SJCRH30 (cell line): ENCODE measurements around the gene SLC7A11. TPM values are rescaled to one million over a fixed set of nuclear protein-coding genes. Genes with fewer than 3 reads are reported as not detected.

ENCODE experiments used
- DNase-seq, 2 experiments: peaks; one replicate each; pipeline ENCODE4 v3.0.0-alpha.2; 2015 to 2020
- H3K27ac ChIP-seq: fragments of 250-450 bp; sonication (Bioruptor Pico); 2 replicates; pipeline ENCODE4 v1.5.1; 2020; ENCODE audit warnings: mild to moderate bottlenecking, moderate library complexity
- H3K27me3 ChIP-seq: fragments of 250-450 bp; sonication (Bioruptor Pico); 2 replicates; pipeline ENCODE4 v1.5.1; 2020; ENCODE audit warnings: mild to moderate bottlenecking, moderate library complexity
- H3K36me3 ChIP-seq: fragments of 250-450 bp; sonication (Bioruptor Pico); 2 replicates; pipeline ENCODE4 v1.5.1; 2020; ENCODE audit warnings: mild to moderate bottlenecking, moderate library complexity
- H3K4me1 ChIP-seq: fragments of 250-450 bp; sonication (Bioruptor Pico); 2 replicates; pipeline ENCODE4 v1.5.1; 2020; ENCODE audit warnings: mild to moderate bottlenecking, moderate library complexity
- H3K4me3 ChIP-seq: fragments of 250-450 bp; sonication (Bioruptor Pico); 2 replicates; pipeline ENCODE4 v1.5.1; 2020; ENCODE audit warnings: mild to moderate bottlenecking, moderate library complexity
- H3K9me3 ChIP-seq: fragments of 250-450 bp; sonication (Bioruptor Pico); replicated peaks from 2 replicates; pipeline ENCODE4 v1.5.1; 2020; ENCODE audit warnings: mild to moderate bottlenecking, moderate library complexity
- total RNA-seq: library from RNA; depleted of rRNA; stranded (reverse); fragments of >200 nt; shearing (Covaris generic); gene quantifications from 2 replicates; pipeline ENCODE4 v1.2.3, GENCODE V29; 2014

The SLC7A11 gene
- total RNA-seq, 1 experiment from 2014 or later = 2.1 TPM

DNA sequence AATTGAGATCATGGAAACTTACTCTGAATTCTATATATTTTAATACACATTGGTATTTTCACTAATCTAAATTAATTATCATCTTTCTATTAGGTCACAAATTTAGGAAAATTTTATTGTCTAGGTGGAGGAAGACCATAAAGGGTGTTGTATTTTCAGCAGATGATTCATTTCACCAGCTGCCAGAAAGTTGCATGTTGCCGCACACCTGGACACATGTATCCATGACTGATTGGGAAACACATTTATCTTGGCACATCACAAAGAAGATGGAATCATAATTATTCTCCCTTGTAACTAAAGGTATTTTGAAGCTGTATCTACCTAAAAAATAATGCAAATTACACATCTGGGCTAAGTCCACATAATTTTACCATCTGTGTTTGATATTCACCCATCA lies 33.1 kb downstream of the SLC7A11 start:
- H3K27ac ChIP-seq = no peak overlapping the region
- 0 out of 2 replicates have a peak, but pooled peaks cover 5% of the 10 kb centered on the region for H3K4me1 ChIP-seq
- no peak overlapping the region for H3K4me3 ChIP-seq
- no peaks in the 10 kb centered on the region for H3K9me3 ChIP-seq
- no peaks in the 10 kb centered on the region for H3K27me3 ChIP-seq
- DNase-seq = no peak
- no peaks in the 10 kb centered on the region for H3K36me3 ChIP-seq

DNA sequence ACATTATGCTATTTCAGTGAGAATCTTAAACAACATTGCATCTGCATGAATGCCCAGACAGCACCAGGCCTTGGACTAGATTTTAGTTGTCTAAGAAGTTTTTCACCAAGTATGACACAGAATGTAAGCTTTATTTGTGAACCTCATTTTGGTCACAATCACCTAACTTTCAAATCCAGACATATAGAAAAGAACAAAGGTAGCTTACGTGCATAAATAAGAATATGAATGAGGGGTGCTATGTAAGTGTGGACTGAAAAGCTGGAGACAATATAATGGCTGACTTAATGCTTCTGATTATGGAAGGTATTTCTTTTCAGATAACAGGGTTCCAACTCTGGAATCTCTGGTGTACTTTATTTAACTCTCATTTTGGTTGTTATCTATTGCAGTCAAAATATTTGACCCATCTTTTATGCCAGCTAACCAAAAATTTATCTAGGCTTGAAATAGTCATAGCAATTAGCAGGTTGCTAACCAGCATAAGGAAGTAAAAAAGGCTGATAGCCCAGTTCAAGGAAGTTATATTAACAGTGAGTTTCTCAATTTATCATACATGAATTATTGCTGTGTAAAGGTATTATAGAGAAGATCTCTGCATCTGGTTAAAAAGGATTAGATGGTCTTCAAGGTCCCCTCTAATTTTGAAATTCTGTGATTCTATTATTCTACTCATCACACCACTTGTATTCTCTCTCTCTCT lies 36.5 kb downstream of the SLC7A11 start:
- H3K27ac ChIP-seq = no peak overlapping the region
- H3K27me3 ChIP-seq = no peaks in the 10 kb centered on the region
- DNase-seq = no peak
- no peaks in the 10 kb centered on the region for H3K9me3 ChIP-seq
- H3K4me1 ChIP-seq = 0 out of 2 replicates have a peak, but pooled peaks cover 4% of the 10 kb centered on the region
- H3K36me3 ChIP-seq = no peaks in the 10 kb centered on the region
- no peak overlapping the region for H3K4me3 ChIP-seq

DNA sequence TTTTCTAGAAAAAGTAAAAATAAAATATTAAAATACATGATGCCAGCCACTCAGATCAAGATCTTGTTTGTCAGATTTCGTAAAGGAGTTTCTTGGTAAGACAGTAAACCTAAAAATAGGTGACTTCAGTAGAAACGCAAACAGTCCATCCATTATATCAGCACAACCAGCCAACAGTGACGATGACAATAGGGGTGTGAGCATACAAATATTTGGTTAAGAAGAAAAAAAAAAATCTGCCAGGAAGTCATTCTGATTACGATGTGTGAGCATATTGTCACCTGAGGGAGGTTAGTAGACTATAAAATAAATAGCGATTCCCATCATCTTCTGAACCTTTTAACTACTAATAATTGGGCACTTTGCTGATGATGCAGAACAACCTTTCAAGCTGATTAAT lies 37.6 kb downstream of the SLC7A11 start:
- no peaks in the 10 kb centered on the region for H3K36me3 ChIP-seq

DNA sequence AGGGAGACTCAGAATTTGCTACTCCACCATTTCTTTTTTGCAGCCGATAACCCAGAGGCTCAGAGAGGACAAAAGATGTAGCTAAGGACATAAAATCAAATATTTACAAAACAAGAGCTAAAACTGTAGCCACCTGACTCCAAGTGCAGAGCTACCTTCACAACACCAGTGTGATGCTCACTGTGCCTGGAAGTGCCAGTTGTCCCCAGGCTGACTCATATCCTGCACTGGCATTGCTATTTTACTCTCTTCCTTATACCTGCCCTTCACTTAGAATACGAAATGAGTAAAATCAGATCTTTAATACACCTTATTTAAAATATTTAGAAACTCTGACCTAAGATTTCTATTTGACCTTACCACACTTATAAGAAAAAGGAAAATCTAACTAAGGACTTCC lies 39.5 kb downstream of the SLC7A11 start:
- no peak overlapping the region for H3K27ac ChIP-seq
- no peaks in the 10 kb centered on the region for H3K27me3 ChIP-seq
- no peak overlapping the region for H3K4me3 ChIP-seq
- no peaks in the 10 kb centered on the region for H3K9me3 ChIP-seq
- H3K36me3 ChIP-seq = no peaks in the 10 kb centered on the region
- H3K4me1 ChIP-seq = no peaks in the 10 kb centered on the region
- no peak for DNase-seq

More for the DNA sequence above, 37.6 kb downstream of the SLC7A11 start:
- no peaks in the 10 kb centered on the region for H3K4me1 ChIP-seq
- no peak for DNase-seq
- H3K27ac ChIP-seq = no peak overlapping the region
- H3K4me3 ChIP-seq = no peak overlapping the region
- no peaks in the 10 kb centered on the region for H3K9me3 ChIP-seq
- H3K27me3 ChIP-seq = no peaks in the 10 kb centered on the region

DNA sequence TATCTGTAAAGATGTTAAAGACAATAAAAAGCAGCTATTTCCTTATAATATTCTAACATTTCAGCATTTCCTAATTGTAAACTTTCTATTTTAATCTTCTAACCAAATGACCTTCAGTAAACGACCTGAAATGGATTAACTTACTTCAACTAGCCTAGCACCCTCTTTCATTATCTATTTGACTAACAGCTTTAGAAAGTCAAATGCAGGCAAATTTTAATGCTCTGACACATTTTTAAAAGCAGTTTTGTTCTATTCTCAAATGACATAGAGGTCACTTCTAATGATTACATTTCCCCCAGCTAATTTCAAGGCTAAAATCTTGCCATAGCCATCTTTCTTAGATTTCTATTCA lies 41.9 kb downstream of the SLC7A11 start:
- DNase-seq = no peak
- Histone ChIP-seq H3K9me3 (no peaks in the 10 kb centered on the region), H3K36me3 (no peaks in the 10 kb centered on the region), H3K4me1 (no peaks in the 10 kb centered on the region), H3K27ac (no peak overlapping the region), H3K4me3 (no peak overlapping the region), H3K27me3 (no peaks in the 10 kb centered on the region)

DNA sequence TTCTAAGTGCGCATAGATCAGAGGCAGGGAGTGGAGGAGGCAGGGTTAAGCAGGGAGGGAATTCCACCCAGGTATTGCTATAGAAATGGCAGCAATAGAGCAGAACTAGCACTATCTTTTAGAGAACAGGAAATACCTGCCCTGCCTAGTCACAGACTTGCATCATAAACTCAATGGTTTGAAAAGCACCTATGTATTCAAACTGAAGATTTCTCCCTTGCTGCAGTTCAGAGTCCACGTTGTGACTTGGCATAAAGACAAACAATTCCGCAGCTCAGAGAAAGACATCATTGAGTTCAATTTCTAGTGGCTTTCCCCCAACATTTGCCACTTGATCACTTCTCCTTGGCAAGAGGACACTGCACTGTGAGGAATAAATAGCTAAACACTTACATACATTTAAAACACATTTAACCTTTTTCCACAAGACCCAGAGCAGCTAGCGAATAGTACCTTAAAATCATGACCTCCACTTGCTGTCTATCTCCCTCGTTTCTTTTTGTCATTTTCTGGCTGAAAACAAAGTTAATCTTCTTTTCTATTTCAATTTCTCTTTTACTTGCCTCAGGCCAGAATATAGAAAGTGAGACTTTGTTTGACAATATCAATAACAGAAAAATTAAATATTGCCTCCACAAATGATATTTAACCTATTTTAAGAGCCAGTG lies 42.4 kb downstream of the SLC7A11 start:
- Histone ChIP-seq H3K36me3 (no peaks in the 10 kb centered on the region), H3K4me3 (no peak overlapping the region)

DNA sequence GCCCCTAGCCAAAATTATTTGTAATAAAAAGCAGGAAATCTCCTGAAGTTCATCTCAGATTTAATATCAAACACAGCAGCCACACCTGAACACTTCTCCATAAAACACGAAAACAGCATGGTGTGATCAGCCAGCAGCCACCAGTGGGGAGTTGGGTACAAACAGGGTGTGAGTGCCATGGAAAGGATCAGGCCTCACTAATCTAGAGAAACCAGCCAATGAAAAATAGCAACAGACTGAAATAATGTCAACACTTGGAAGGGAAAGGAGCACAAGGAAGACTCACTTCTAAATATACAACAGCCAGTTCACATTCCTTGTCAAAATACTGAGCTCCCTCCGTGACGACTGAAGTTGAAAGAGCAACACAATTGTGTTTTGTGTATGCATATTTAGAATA lies 46.0 kb downstream of the SLC7A11 start:
- no peak overlapping the region for H3K4me3 ChIP-seq
- no peak overlapping the region for H3K27ac ChIP-seq
- H3K36me3 ChIP-seq = no peaks in the 10 kb centered on the region
- H3K4me1 ChIP-seq = no peaks in the 10 kb centered on the region
- DNase-seq = no peak
- H3K27me3 ChIP-seq = no peaks in the 10 kb centered on the region
- H3K9me3 ChIP-seq = no peaks in the 10 kb centered on the region

More for the DNA sequence above, 42.4 kb downstream of the SLC7A11 start:
- Histone ChIP-seq H3K4me1 (no peaks in the 10 kb centered on the region), H3K9me3 (no peaks in the 10 kb centered on the region), H3K27me3 (no peaks in the 10 kb centered on the region), H3K27ac (no peak overlapping the region)
- no peak for DNase-seq

DNA sequence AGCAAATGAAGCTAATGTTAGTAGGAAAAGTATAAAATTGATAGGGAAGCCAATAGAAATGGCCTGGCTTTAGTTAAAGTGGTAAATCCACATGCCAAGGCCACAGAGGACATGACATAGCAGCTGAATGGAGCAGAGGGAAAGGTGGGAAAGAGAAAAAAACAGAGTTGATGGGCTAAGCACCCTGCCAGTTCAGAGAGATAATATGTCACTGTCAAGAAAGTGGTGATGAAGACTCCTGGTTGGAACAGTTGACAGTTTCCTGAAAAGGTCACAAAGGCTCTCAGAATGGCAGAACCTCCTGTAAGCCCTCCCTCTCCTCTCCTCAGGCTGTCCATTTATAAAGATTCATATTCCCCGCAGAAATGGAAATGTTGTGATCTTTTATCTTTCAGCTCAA lies 48.2 kb downstream of the SLC7A11 start:
- H3K27ac ChIP-seq = no peak overlapping the region
- H3K4me1 ChIP-seq = no peaks in the 10 kb centered on the region
- no peak overlapping the region for H3K4me3 ChIP-seq
- H3K36me3 ChIP-seq = no peaks in the 10 kb centered on the region
- H3K27me3 ChIP-seq = no peaks in the 10 kb centered on the region
- no peaks in the 10 kb centered on the region for H3K9me3 ChIP-seq
- no peak for DNase-seq

DNA sequence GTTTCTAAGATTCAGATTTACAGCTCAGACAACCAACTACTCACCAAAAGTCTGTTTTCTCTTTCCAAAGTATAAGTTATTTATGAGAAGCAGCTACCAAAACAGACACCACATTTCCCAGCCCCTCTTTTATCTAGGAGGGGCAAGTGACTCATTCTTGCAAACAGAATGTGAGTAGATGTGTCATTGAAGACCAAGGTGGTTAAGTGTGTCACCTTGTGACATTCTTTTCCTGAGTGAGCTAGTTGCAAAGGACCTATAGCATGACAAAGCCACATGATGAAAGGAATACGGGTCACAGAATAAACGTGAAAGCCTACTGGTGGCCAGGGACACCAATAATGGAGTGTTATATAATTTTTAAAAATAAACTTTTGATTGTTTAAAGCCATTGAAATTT lies 50.0 kb downstream of the SLC7A11 start:
- Histone ChIP-seq H3K27ac (no peak overlapping the region), H3K36me3 (no peaks in the 10 kb centered on the region), H3K9me3 (no peaks in the 10 kb centered on the region), H3K4me3 (no peak overlapping the region), H3K27me3 (no peaks in the 10 kb centered on the region), H3K4me1 (no peaks in the 10 kb centered on the region)
- no peak for DNase-seq

DNA sequence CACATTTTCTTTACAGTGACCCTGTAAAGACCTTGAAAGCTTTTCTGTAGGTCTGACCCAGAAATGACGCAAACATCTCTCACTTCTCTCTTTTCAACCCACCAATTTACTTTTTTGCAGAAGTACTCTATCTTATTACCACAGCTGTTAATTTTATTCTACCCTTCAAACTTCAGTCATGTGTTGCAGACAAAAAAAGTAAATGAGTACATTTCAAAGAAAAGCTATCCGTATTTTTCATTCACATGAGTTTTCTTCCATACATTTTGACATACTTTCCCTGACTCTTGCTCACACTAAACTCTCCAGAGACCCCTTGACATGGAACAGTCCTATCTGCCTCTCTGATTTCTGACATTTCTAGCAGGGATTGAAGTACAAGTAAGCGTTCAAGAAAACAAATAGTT lies 51.7 kb downstream of the SLC7A11 start:
- DNase-seq = no peak
- Histone ChIP-seq H3K27me3 (no peaks in the 10 kb centered on the region), H3K4me1 (no peaks in the 10 kb centered on the region), H3K36me3 (no peaks in the 10 kb centered on the region), H3K9me3 (no peaks in the 10 kb centered on the region), H3K4me3 (no peak overlapping the region), H3K27ac (no peak overlapping the region)

DNA sequence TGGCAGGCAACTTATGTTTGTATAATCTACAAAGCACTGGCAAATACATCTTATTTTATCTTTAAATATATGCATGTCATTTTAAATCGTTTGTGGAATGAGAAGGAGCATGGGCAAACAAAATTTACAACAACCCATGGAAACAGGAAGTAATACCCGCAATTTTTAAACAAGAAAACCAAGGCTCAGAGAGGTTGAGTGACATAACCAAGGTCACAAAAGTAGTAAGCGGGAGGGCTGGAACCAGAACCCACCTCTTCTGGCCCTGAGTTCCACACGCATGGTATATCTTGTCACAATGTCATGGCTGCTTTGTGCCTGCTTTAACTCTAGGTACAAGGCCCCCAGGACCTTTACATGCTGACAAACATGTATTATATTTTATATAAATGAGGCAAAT lies 52.9 kb downstream of the SLC7A11 start:
- Histone ChIP-seq H3K4me3 (no peak overlapping the region), H3K27ac (no peak overlapping the region), H3K36me3 (no peaks in the 10 kb centered on the region), H3K27me3 (no peaks in the 10 kb centered on the region), H3K9me3 (no peaks in the 10 kb centered on the region), H3K4me1 (no peaks in the 10 kb centered on the region)
- DNase-seq = no peak

DNA sequence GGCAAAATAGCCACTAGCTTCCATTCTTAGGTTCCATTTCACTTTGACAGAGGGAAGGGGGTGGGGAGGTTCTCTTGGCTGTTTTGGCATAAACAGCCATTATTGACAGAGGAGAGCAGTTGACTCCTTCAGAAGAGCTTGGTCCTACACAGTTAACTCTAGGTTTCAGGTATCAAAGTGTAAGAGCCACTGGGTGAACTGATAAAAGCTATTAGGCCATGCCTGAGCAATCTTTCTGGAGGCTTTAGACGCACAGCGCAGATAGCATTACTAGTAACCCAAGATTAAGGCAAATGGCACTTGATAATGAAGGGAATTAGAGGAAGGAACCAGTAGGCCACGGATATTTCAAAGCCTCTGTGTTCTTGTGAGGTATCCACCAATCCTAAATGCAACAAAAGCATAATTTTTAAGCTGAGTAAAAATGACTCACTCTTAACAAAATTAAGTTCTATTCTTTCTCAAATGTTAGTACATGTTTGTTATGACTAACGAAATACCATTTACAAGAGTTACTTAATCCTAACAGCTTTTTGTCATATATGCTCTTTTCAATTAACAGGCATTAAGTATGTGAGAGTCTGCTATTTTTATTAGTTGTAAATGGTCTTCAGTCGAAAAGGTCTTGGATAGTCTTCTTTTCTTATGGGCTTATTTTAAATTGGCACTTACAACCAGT lies 53.6 kb downstream of the SLC7A11 start:
- H3K9me3 ChIP-seq = no peaks in the 10 kb centered on the region
- DNase-seq = no peak
- H3K4me1 ChIP-seq = no peaks in the 10 kb centered on the region
- H3K27me3 ChIP-seq = no peaks in the 10 kb centered on the region
- H3K27ac ChIP-seq = no peak overlapping the region
- H3K36me3 ChIP-seq = no peaks in the 10 kb centered on the region
- H3K4me3 ChIP-seq = no peak overlapping the region

DNA sequence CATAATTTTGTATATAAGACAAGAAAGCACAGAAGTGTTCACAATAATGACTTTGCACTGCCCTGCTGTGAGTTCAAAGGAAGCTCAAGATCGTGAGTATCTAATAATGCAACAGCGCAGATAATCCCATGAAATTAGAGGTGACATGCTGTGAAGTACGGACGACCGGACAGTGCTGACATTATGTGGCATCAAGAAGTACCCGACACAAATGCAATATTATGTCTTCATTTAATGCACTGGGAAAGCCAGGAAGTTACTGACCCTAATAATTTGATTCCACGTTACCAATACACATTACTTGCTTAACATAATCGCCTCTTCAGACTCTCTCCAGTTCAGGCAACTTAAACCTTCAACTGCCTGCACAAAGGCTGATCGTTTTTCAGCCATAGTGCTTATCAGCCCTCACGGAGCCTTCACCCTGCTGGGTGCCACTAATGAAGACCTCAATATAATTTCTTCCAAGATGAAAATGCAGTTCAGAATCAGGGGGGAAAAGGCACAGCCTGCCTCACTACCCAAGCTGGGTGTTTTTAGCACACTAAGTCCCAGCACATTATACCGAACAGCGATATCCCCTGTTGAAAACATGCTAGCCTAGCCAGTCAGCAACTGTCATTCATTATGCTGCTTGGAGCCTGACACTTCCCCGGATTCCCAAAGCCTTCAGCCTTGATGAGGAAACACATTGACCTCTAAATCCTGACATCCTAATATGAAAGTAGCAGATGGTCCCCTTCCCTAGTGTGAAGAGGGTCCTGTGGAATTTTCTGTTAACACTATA lies 56.1 kb downstream of the SLC7A11 start:
- no peak for DNase-seq
- H3K27ac ChIP-seq = no peak overlapping the region

DNA sequence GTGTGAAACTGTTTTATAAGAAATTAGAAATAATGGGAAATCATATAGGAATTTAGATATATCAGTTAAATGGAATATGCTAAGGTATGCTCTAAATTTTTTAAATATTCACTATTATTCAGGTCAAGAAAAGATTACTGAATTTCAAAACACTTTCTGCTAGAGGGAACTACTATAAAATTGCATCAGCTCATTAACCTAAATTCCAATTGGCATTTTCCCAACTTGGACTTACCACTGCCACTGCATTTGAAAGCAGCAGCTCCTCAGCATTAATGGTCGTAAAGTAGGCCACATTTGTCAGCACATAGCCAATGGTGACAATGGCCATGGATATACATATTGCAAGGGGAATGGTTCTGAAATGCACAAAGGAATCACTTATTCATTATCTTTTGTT lies 57.3 kb downstream of the SLC7A11 start:
- H3K27me3 ChIP-seq = no peaks in the 10 kb centered on the region
- H3K4me3 ChIP-seq = no peak overlapping the region
- H3K4me1 ChIP-seq = 0 out of 2 replicates have a peak, but pooled peaks cover 3% of the 10 kb centered on the region
- H3K9me3 ChIP-seq = no peaks in the 10 kb centered on the region
- no peak overlapping the region for H3K27ac ChIP-seq
- no peaks in the 10 kb centered on the region for H3K36me3 ChIP-seq
- no peak for DNase-seq

More for the DNA sequence above, 56.1 kb downstream of the SLC7A11 start:
- Histone ChIP-seq H3K9me3 (no peaks in the 10 kb centered on the region), H3K27me3 (no peaks in the 10 kb centered on the region), H3K4me1 (0 out of 2 replicates have a peak, but pooled peaks cover 3% of the 10 kb centered on the region), H3K36me3 (no peaks in the 10 kb centered on the region), H3K4me3 (no peak overlapping the region)
